HEK293T (cell line): ENCODE results near the gene MAFG.

ENCODE experiments used
- FOXA1 ChIP-seq: fragments of 450-650 bp; IDR thresholded peaks from 2 replicates; pipeline ENCODE4 v1.6.1; 2016; ENCODE audit warnings: mild to moderate bottlenecking
- FOXK2 ChIP-seq: fragments of 450-650 bp; IDR thresholded peaks from 2 replicates; pipeline ENCODE4 v1.6.1; 2016; ENCODE audit warnings: mild to moderate bottlenecking
- L3MBTL2 ChIP-seq: fragments of 450-650 bp; conservative IDR thresholded peaks from 2 replicates; pipeline ENCODE4 v1.6.1; 2016; ENCODE audit warnings: mild to moderate bottlenecking
- SUZ12 ChIP-seq: fragments of 450-650 bp; IDR thresholded peaks from 2 replicates; pipeline ENCODE4 v1.6.1; 2016; ENCODE audit warnings: mild to moderate bottlenecking
- TARDBP ChIP-seq: fragments of 450-650 bp; IDR thresholded peaks from 2 replicates; pipeline ENCODE4 v1.6.1; 2016

DNA sequence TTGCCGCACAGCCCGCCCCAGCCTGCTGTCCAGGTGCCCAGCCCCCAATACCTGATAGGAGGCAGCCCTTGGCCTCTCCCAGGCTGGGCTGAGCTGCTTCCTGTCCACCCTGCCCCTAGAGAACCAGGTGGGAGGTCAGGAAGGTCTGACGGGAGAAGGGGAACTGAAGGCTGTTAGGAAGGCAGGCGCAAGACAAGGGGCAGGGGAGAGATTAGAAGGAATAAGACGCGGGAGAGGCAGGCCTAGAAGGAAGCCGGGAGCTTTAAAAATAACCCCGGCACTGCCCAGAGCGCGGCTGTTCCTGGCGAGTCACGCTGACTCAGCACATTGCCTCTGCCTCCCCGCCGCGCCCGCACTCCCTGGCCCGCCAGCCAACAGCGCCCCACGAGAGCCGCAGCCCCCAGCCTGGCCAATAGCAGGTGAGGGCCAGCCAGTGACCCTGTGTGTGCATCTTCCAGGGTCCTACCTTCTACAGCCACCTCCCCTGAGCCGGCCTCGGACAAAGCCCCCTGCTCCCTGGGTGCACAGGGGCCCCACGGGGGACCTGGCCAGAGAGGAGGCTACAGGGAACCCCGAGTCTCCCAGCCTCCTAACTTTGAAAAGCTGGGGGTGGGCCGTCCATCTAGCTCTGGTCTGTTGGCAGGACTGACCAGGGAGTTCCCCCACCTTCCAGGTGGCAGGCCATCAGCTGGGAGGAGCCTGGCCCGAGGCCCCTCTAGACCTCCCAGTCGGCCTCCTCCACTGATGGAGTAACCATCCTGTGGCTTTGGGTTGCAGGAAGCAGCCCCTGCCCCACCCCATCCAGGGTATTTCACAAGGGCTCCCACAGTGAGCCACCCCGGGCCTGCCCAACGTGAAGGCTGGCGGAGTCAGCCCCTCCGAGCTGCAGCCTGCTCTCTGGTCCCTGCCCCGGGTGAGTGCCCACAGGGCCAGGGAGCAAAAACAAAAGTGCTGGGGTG is 4.0 kb downstream of the MAFG start:
- TF ChIP-seq TARDBP, result no peak
- TF ChIP-seq FOXK2, result no peak
- no peak for TF ChIP-seq FOXA1
- no peak for TF ChIP-seq L3MBTL2
- no peak for TF ChIP-seq SUZ12
